ENCODE results near the gene KAT2B.
"Not testable (repeated sequence)": the region's sequence is repeated elsewhere in the genome, so short reads cannot be mapped to it uniquely, and the experiment has no call there.

KAT2B gene

DNA sequence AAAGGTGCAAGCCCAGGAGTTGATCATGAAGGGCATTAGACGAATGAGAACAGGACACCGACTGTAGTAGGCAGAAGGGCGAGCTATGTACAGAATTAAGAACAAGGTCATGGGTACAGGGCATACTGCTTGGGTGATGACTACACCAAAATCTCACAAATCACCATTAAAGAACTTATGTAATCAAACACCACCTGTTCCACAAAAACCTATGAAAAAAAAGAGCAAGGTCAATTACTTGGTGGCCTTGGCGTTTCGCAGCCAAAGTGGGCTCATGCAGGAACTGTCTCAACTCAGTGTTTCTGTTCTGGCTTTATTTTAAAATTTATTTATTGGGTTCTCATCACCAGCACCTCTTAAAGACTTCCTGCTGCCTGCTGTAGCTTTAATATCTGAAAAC, 2.1 kb downstream of the KAT2B start:
- Histone ChIP-seq H3K4me2 (peak overlapping the region; percentile 87), H3K9ac (no peak overlapping the region), H3K4me3 (IDR thresholded peaks at IDR 0.05; ENCODE audit: insufficient read depth, low read depth, low read length) (no peak overlapping the region), H3K4me1 (ENCODE audit: low read depth, poor library complexity, severe bottlenecking) (peaks cover 55% of the 10 kb centered on the region), H3K27me3 (ENCODE audit: insufficient read depth, low read depth) (no peaks in the 10 kb centered on the region), H3K27ac (peak overlapping the region; percentile 71; the same call in 1 of the 2 replicates), H3K36me3 (ENCODE audit: insufficient read depth) (no peaks in the 10 kb centered on the region), H2AFZ (ENCODE audit: low read depth) (no peak overlapping the region), H3K79me2 (ENCODE audit: insufficient read depth, low read depth) (peaks cover 51% of the 10 kb centered on the region; the same call in 1 of the 2 replicates), H4K20me1 (ENCODE audit: insufficient read depth) (no peaks in the 10 kb centered on the region)
- no peak for TF ChIP-seq CTCF (conservative IDR thresholded peaks at IDR 0.05; ENCODE audit: low read depth, low read length)

DNA sequence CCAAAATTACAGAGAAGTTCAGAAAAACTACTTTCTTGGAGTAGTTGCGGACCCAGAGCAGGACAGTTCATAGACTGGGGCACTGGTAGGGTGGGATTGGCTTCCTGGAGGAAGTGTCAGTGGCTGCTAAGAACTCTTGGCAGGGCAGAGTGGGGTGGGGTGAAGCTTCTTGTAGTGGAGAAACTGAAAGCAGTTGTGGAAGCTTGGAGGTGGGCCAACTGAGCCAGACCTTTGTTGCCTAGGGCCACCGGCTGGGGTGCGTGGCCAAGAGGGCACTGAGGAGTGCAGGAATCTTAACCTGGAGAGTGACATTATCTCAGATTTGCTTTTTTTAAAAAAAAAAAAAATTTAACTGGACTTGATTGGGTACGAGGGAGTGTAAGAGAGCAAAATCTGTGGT, 3.1 kb downstream of the KAT2B start:
- peak overlapping the region; percentile 26 for H3K4me3 ChIP-seq (IDR thresholded peaks at IDR 0.05; ENCODE audit: insufficient read depth, low read depth, low read length)
- H3K4me2 ChIP-seq = peak overlapping the region; percentile 87
- no peaks in the 10 kb centered on the region for H3K36me3 ChIP-seq (ENCODE audit: insufficient read depth)
- no peaks in the 10 kb centered on the region for H4K20me1 ChIP-seq (ENCODE audit: insufficient read depth)
- peaks cover 56% of the 10 kb centered on the region for H3K4me1 ChIP-seq (ENCODE audit: low read depth, poor library complexity, severe bottlenecking)
- peak overlapping the region; percentile 29; the same call in 1 of the 2 replicates for H3K9ac ChIP-seq
- no peaks in the 10 kb centered on the region for H3K27me3 ChIP-seq (ENCODE audit: insufficient read depth, low read depth)
- peak overlapping the region; percentile 71 for H3K27ac ChIP-seq
- H2AFZ ChIP-seq (ENCODE audit: low read depth) = no peak overlapping the region
- TF ChIP-seq CTCF (conservative IDR thresholded peaks at IDR 0.05; ENCODE audit: low read depth, low read length) = no peak
- H3K79me2 ChIP-seq (ENCODE audit: insufficient read depth, low read depth) = peaks cover 60% of the 10 kb centered on the region; the same call in 1 of the 2 replicates

DNA sequence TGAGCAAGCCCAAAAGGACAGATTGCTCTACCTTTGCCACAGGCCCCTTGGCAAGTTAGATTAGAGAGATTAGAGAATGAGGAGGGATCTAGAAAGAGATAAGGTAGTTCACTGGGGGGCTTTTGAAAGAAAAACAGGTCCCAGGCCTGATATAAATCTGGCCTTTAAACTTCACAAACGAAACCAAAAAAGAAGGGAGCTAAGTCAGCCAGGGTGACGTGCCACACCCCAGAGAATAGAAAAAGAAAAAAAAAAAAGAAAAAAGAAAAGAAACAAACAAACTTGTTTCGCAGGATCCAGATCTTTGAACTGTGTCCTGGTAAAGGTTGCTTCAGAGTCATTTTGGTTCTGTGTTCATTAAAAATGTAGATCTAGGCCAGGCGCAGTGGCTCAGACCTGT, 3.6 kb downstream of the KAT2B start:
- peak overlapping the region; percentile 29; the same call in 1 of the 2 replicates for H3K9ac ChIP-seq
- H3K36me3 ChIP-seq (ENCODE audit: insufficient read depth) = no peaks in the 10 kb centered on the region
- no peaks in the 10 kb centered on the region for H4K20me1 ChIP-seq (ENCODE audit: insufficient read depth)
- H3K27me3 ChIP-seq (ENCODE audit: insufficient read depth, low read depth) = no peaks in the 10 kb centered on the region
- peaks cover 56% of the 10 kb centered on the region for H3K4me1 ChIP-seq (ENCODE audit: low read depth, poor library complexity, severe bottlenecking)
- peak overlapping the region; percentile 26 for H3K4me3 ChIP-seq (IDR thresholded peaks at IDR 0.05; ENCODE audit: insufficient read depth, low read depth, low read length)
- H3K4me2 ChIP-seq = peak overlapping the region; percentile 87
- no peak for TF ChIP-seq CTCF (conservative IDR thresholded peaks at IDR 0.05; ENCODE audit: low read depth, low read length)
- peak overlapping the region; percentile 71 for H3K27ac ChIP-seq
- peaks cover 62% of the 10 kb centered on the region; the same call in 1 of the 2 replicates for H3K79me2 ChIP-seq (ENCODE audit: insufficient read depth, low read depth)
- H2AFZ ChIP-seq (ENCODE audit: low read depth) = no peak overlapping the region

- not testable (repeated sequence) for H3K4me3 ChIP-seq (IDR thresholded peaks at IDR 0.05; ENCODE audit: insufficient read depth, low read depth, low read length); H3K27me3 ChIP-seq (ENCODE audit: insufficient read depth, low read depth); H3K36me3 ChIP-seq (ENCODE audit: insufficient read depth); H3K27ac ChIP-seq; H4K20me1 ChIP-seq (ENCODE audit: insufficient read depth); H3K9ac ChIP-seq; H2AFZ ChIP-seq (ENCODE audit: low read depth); H3K4me2 ChIP-seq
- Histone ChIP-seq H3K4me1 (ENCODE audit: low read depth, poor library complexity, severe bottlenecking) (peaks cover 66% of the 10 kb centered on the region), H3K79me2 (ENCODE audit: insufficient read depth, low read depth) (peaks cover 62% of the 10 kb centered on the region; the same call in 1 of the 2 replicates)
Observed at GRCh38 chr3:20045141-20045540, 4.9 kb downstream of the KAT2B start.

GRCh38 chr3:20046556-20046955, 6.3 kb downstream of the KAT2B start:
- Histone ChIP-seq H3K4me3 (IDR thresholded peaks at IDR 0.05; ENCODE audit: insufficient read depth, low read depth, low read length) (no peak overlapping the region), H3K79me2 (ENCODE audit: insufficient read depth, low read depth) (peaks cover 74% of the 10 kb centered on the region; the same call in 1 of the 2 replicates), H3K4me1 (ENCODE audit: low read depth, poor library complexity, severe bottlenecking) (peaks cover 73% of the 10 kb centered on the region), H3K9ac (no peak overlapping the region), H3K27me3 (ENCODE audit: insufficient read depth, low read depth) (no peaks in the 10 kb centered on the region), H3K4me2 (no peak overlapping the region; the same call in 1 of the 2 replicates), H3K36me3 (ENCODE audit: insufficient read depth) (no peaks in the 10 kb centered on the region), H2AFZ (ENCODE audit: low read depth) (no peak overlapping the region), H4K20me1 (ENCODE audit: insufficient read depth) (no peaks in the 10 kb centered on the region), H3K27ac (no peak overlapping the region; the same call in 1 of the 2 replicates)
- TF ChIP-seq CTCF (conservative IDR thresholded peaks at IDR 0.05; ENCODE audit: low read depth, low read length) = no peak
